C4-2B (cell line): Measurements from ENCODE around the gene CCL13.

Experiments
- CTCF ChIP-seq: fragments of 450-650 bp; conservative IDR thresholded peaks from 2 replicates; pipeline ENCODE4 v1.5.1; 2017; ENCODE audit warnings: mild to moderate bottlenecking
- ZFX ChIP-seq: fragments of 450-650 bp; IDR thresholded peaks from 2 replicates; pipeline ENCODE4 v1.6.1; 2017

- TF ChIP-seq CTCF: no peak
- TF ChIP-seq ZFX: no peak
Observed at GRCh38 chr17:34312080-34312479, 44.2 kb upstream of the CCL13 start.
